ENCODE measurements around the gene ALK.

Gene ALK

DNA sequence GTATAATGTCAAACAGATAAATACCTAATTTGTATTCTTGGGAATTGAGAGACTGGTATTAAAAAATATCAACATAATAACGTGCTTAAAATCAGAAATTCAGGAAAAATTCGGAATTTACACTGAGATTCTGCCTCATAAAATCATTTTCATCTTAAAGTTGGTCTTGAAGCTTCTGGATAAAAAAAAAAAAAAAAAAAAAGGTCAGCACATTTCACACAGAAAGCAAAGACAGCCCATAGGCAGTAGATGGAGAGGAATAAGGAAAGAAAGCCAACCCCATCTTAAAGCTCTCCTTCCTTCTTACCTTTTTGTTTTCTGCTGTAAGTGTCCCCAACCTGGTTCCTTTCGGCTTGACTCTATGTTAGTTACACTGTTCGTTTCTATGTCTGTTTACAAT, 41.5 kb upstream of the ALK start:
- no peaks in the 10 kb centered on the region for H3K36me3 ChIP-seq (ENCODE audit: control insufficient read depth in 2 of 2, insufficient read depth in 1 of 2, low read length in 2 of 2)
- ChIA-PET CTCF (interaction anchor here (0.7 kb wide), 1 partner anchor 14 kb away, joined by 3 read pairs; no protein-coding TSS in a partner anchor), POLR2A (no interaction called here)
- H3K27ac ChIP-seq (ENCODE audit: extremely low read depth, low read depth, low read length) = no peak overlapping the region
- no peak for TF ChIP-seq ZNF16 (tag by site-specific recombination; IDR thresholded peaks at IDR 0.05; ENCODE audit: low read depth)
- no peaks in the 10 kb centered on the region for H3K4me1 ChIP-seq (ENCODE audit: control insufficient read depth, insufficient read depth, low read length)
- no peak overlapping the region for H3K4me3 ChIP-seq (ENCODE audit: low read depth, low read length)
- no peaks in the 10 kb centered on the region for H3K9me3 ChIP-seq (ENCODE audit: control insufficient read depth, insufficient read depth, low read depth, low read length)

DNA sequence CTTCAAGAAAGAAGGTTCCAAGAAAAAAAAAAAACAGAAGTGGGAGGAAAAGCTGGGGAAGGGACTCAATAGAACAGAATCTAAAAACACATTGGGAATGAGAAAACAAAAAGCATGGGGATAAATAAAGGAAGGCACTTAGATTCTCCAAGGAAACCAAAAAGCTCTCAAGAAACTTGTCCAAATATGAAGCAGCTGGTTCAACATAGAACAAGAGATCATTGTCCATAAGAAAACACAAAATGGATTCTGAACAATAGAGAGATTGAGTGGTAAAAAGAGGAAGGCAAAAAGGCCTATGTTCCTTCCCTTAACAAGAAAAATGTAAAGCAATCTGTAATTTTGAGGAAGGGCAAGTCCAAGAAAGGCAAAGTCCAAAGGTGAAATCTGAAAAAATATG, 32.9 kb upstream of the ALK start:
- POLR2A ChIA-PET = no interaction called here
- H3K27ac ChIP-seq (ENCODE audit: extremely low read depth, low read depth, low read length) = no peak overlapping the region
- H3K9me3 ChIP-seq (ENCODE audit: control insufficient read depth, insufficient read depth, low read depth, low read length) = no peaks in the 10 kb centered on the region
- CTCF ChIA-PET = no interaction called here
- TF ChIP-seq KLF8 (tag by site-specific recombination; IDR thresholded peaks at IDR 0.05) (no peak), ZNF19 (tag by site-specific recombination; IDR thresholded peaks at IDR 0.05; ENCODE audit: low read depth) (no peak), ZNF202 (tag by site-specific recombination; IDR thresholded peaks at IDR 0.05; ENCODE audit: borderline replicate concordance) (no peak), ZBTB17 (tag by site-specific recombination; IDR thresholded peaks at IDR 0.05) (no peak), BCL11B (tag by site-specific recombination; IDR thresholded peaks at IDR 0.05; ENCODE audit: low read depth) (no peak), OSR2 (tag by site-specific recombination; IDR thresholded peaks at IDR 0.05) (no peak)
- TF ChIP-seq, protein P1, sequence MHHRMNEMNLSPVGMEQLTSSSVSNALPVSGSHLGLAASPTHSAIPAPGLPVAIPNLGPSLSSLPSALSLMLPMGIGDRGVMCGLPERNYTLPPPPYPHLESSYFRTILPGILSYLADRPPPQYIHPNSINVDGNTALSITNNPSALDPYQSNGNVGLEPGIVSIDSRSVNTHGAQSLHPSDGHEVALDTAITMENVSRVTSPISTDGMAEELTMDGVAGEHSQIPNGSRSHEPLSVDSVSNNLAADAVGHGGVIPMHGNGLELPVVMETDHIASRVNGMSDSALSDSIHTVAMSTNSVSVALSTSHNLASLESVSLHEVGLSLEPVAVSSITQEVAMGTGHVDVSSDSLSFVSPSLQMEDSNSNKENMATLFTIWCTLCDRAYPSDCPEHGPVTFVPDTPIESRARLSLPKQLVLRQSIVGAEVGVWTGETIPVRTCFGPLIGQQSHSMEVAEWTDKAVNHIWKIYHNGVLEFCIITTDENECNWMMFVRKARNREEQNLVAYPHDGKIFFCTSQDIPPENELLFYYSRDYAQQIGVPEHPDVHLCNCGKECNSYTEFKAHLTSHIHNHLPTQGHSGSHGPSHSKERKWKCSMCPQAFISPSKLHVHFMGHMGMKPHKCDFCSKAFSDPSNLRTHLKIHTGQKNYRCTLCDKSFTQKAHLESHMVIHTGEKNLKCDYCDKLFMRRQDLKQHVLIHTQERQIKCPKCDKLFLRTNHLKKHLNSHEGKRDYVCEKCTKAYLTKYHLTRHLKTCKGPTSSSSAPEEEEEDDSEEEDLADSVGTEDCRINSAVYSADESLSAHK (tag by site-specific recombination; IDR thresholded peaks at IDR 0.05) = no peak
- TF ChIP-seq, protein P2, sequence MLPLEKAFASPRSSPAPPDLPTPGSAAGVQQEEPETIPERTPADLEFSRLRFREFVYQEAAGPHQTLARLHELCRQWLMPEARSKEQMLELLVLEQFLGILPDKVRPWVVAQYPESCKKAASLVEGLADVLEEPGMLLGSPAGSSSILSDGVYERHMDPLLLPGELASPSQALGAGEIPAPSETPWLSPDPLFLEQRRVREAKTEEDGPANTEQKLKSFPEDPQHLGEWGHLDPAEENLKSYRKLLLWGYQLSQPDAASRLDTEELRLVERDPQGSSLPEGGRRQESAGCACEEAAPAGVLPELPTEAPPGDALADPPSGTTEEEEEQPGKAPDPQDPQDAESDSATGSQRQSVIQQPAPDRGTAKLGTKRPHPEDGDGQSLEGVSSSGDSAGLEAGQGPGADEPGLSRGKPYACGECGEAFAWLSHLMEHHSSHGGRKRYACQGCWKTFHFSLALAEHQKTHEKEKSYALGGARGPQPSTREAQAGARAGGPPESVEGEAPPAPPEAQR (tag by site-specific recombination; IDR thresholded peaks at IDR 0.05) = no peak
- no peaks in the 10 kb centered on the region for H3K4me1 ChIP-seq (ENCODE audit: control insufficient read depth, insufficient read depth, low read length)
- no peaks in the 10 kb centered on the region for H3K36me3 ChIP-seq (ENCODE audit: control insufficient read depth in 2 of 2, insufficient read depth in 1 of 2, low read length in 2 of 2)
- H3K4me3 ChIP-seq (ENCODE audit: low read depth, low read length) = no peak overlapping the region

DNA sequence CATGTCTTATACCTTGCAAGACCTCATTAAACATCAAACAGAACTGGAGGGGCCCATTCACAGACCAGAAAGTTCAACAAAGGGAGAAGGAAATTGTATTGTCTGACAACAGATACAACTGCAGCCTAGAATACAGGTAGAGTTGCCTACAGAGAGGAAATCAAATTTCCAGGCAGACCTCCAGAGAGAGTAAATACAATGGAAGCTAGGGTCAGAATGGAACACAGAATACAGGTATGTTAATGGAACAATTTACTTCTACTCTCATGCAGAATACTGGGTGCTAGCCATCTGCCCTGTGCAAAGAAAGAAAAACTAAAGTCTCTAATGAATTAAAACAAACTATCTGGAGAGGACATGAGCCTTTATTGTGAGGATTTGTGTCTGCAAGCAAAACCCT, 31.6 kb upstream of the ALK start:
- Histone ChIP-seq H3K36me3 (ENCODE audit: control insufficient read depth in 2 of 2, insufficient read depth in 1 of 2, low read length in 2 of 2) (no peaks in the 10 kb centered on the region), H3K27ac (ENCODE audit: extremely low read depth, low read depth, low read length) (no peak overlapping the region), H3K4me1 (ENCODE audit: control insufficient read depth, insufficient read depth, low read length) (no peaks in the 10 kb centered on the region), H3K4me3 (ENCODE audit: low read depth, low read length) (no peak overlapping the region), H3K9me3 (ENCODE audit: control insufficient read depth, insufficient read depth, low read depth, low read length) (no peaks in the 10 kb centered on the region)
- TF ChIP-seq ZNF121 (tag by site-specific recombination; IDR thresholded peaks at IDR 0.05) (no peak), ZNF530 (tag by site-specific recombination; IDR thresholded peaks at IDR 0.05; ENCODE audit: low read depth) (no peak), ZNF416 (tag by site-specific recombination; IDR thresholded peaks at IDR 0.05) (no peak), ZBTB8A (tag by site-specific recombination; IDR thresholded peaks at IDR 0.05) (no peak), KLF8 (tag by site-specific recombination; IDR thresholded peaks at IDR 0.05) (no peak)
- ChIA-PET POLR2A (no interaction called here), CTCF (no interaction called here)

DNA sequence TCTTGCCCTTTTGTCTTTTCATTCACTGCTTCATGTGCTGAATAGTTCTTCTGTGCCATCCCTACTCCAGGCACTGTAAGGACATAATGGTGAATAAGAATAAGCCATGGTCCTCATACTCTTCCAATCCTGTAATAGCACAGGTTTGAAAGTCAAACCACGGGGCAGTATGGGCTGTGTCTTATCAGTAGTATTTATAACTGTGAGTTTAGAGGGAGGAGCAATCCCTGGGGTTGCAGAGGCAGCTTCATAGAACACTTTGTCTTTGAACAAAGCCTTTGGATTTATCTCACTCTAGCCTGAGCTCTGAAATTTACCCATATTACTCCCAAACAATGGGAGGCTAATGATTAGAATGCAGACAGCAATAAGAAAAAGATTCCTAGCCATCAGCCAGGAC, 30.2 kb upstream of the ALK start:
- POLR2A ChIA-PET = no interaction called here
- Histone ChIP-seq H3K9me3 (ENCODE audit: control insufficient read depth, insufficient read depth, low read depth, low read length) (no peaks in the 10 kb centered on the region), H3K4me1 (ENCODE audit: control insufficient read depth, insufficient read depth, low read length) (no peaks in the 10 kb centered on the region), H3K36me3 (ENCODE audit: control insufficient read depth in 2 of 2, insufficient read depth in 1 of 2, low read length in 2 of 2) (no peaks in the 10 kb centered on the region), H3K4me3 (ENCODE audit: low read depth, low read length) (no peak overlapping the region), H3K27ac (ENCODE audit: extremely low read depth, low read depth, low read length) (no peak overlapping the region)
- TF ChIP-seq ZNF133 (tag by site-specific recombination; IDR thresholded peaks at IDR 0.05) (no peak), ZBTB20 (tag by site-specific recombination; IDR thresholded peaks at IDR 0.05) (no peak), ZNF202 (tag by site-specific recombination; IDR thresholded peaks at IDR 0.05; ENCODE audit: borderline replicate concordance) (no peak), YY1 (tag by site-specific recombination; IDR thresholded peaks at IDR 0.05) (no peak), HOXC10 (CRISPR knock-in tag; IDR thresholded peaks at IDR 0.05) (no peak), ZNF292 (tag by site-specific recombination; IDR thresholded peaks at IDR 0.05; ENCODE audit: borderline replicate concordance, low read depth) (no peak), KLF10 (tag by site-specific recombination; IDR thresholded peaks at IDR 0.05) (no peak), KLF1 (tag by site-specific recombination; IDR thresholded peaks at IDR 0.05) (no peak), ZNF555 (tag by site-specific recombination; conservative IDR thresholded peaks at IDR 0.05) (no peak)
- TF ChIP-seq, protein P3, sequence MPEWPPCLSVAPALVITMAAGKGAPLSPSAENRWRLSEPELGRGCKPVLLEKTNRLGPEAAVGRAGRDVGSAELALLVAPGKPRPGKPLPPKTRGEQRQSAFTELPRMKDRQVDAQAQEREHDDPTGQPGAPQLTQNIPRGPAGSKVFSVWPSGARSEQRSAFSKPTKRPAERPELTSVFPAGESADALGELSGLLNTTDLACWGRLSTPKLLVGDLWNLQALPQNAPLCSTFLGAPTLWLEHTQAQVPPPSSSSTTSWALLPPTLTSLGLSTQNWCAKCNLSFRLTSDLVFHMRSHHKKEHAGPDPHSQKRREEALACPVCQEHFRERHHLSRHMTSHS (tag by site-specific recombination; IDR thresholded peaks at IDR 0.05) = no peak
- CTCF ChIA-PET = no interaction called here

All from HEK293 (cell line).